ENCODE results near the gene ELL.

ELL gene

DNA sequence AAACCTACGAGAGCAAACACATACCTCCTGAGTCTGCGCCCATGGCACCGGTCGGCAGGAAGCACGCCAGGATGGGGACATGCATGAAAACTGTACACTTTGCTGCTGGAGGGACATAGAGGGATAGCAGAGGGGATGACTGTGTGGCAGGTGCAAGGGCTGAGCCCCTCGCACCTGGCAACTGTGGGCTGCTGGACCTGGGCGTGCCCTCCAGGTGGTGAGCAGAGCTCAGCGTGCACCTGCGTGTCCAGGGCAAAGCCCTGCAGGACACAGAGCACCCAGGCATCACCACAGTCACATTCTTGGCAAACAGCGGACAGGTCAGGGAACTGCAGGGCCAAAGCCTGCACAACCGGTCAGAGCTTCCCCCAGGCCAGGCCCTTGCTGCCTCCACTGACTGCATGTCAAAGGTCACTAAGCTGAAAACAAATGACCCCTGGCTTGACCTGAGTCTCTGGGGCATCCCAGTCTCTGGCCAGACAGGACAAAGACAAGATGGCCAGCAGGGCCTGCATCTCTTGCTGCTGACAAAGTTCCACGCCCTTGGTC, 75.0 kb downstream of the ELL start:
- DNase-seq (ENCODE audit: low read depth in 3 of 3) = no peak

DNA sequence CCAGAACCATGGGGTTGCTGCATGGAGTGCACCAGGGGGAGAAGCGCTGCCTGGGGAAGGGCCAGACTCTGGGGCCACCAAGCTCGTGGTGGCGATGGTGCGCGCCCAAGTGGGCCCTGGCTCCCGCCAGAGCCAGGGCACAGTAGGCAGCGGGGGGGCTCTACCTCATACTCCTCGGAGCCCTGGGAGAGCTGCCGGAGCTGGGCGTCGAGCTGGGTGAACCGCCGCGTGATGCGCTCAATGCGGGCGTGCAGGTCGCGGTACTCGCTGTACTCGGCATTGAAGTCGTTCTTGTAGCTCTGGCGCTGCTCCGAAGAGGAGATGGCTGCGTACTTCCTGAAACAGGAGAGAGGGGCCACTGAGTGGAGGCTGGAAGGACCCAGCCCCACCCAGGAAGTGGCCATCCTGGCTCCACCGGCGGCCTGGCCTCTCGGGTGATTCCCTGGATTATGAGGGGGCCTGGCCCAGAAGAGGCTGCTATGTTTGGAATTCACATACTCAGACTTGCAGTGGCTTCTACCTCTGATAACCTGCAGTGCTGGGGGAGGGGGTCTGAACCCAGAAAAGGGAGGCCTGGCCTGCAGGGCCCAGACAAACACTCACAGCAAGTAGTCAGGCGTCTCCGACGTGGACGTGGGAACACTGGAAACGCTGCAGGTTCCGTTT, 75.6 kb downstream of the ELL start:
- DNase-seq (ENCODE audit: low read depth in 3 of 3) = no peak

GRCh38 chr19:18445262-18445948, 76.5 kb downstream of the ELL start:
- no peak for DNase-seq (ENCODE audit: low read depth in 3 of 3)

DNA sequence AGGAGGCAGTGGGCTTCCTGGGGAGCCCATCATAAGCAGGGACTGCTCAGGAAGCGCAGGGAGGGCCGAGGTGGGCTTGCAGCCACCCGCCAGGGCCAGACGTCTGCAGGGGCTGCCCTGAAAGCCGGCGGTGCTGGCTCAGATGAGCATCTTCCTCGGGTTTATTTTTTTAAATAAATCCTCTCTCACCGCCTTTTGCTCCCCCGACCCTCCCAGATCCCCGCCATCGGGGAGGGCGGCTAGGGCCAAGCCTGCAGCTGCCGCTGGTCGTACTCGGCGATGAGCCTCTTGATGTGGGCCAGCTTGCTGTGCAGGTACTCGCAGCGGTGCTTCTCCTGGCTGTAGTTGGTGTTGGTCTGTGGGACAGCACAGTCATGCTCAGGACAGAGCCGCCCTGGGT, 77.4 kb downstream of the ELL start:
- no peak for DNase-seq (ENCODE audit: low read depth in 3 of 3)

- DNase-seq (ENCODE audit: low read depth in 3 of 3) = no peak
Measured at GRCh38 chr19:18443831-18444230, 78.0 kb downstream of the ELL start.

GRCh38 chr19:18443406-18443805, 78.5 kb downstream of the ELL start:
- no peak for DNase-seq (ENCODE audit: low read depth in 3 of 3)

GRCh38 chr19:18442941-18443340, 78.9 kb downstream of the ELL start:
- DNase-seq (ENCODE audit: low read depth in 3 of 3) = no peak

GRCh38 chr19:18441804-18442788, 79.8 kb downstream of the ELL start:
- DNase-seq (ENCODE audit: low read depth in 3 of 3) = no peak

- DNase-seq (ENCODE audit: low read depth in 3 of 3) = no peak
Measured at GRCh38 chr19:18440936-18441803, 80.7 kb downstream of the ELL start.

DNA sequence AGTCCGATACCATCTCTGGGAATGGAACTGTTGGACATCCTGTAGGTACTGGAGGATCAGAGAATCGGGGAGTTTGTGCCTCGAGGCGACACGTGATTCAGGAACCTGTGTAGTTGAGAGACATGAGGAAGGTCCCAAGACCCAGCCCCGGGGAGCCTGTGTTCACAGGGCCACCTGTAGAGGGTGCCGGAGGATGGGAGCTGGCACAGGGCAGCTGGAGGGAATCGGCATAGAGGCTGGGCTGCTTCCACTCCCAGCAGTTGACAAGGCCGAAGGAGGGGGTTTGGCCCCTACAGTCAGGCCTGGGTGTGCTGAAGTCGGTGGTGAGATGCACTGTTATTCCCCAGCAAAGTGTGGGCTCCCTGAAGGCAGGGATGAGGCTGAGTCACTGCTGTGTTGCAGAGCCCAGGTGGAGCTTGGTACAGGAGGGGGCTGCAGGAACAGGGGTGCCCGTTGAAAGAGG, 81.4 kb downstream of the ELL start:
- no peak for DNase-seq (ENCODE audit: low read depth in 3 of 3)

DNA sequence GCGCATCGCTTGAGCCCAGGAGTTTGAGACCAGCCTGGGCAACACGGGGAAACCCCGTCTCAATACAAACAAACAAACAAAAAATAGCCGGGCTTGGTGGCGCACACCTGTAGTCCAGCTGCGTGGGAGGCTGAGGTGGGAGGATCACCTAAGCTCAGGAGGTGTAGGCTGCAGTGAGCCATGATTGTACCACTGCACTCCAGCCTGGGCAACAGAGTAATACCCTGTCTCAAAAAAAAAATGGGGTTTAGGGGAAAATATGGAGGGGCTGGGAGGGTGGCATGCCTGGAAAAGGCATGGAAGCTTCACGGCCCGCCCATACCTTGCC, 82.0 kb downstream of the ELL start:
- no peak for DNase-seq (ENCODE audit: low read depth in 3 of 3)

- DNase-seq (ENCODE audit: low read depth in 3 of 3) = no peak
Measured at GRCh38 chr19:18439025-18439909, 82.6 kb downstream of the ELL start.

DNA sequence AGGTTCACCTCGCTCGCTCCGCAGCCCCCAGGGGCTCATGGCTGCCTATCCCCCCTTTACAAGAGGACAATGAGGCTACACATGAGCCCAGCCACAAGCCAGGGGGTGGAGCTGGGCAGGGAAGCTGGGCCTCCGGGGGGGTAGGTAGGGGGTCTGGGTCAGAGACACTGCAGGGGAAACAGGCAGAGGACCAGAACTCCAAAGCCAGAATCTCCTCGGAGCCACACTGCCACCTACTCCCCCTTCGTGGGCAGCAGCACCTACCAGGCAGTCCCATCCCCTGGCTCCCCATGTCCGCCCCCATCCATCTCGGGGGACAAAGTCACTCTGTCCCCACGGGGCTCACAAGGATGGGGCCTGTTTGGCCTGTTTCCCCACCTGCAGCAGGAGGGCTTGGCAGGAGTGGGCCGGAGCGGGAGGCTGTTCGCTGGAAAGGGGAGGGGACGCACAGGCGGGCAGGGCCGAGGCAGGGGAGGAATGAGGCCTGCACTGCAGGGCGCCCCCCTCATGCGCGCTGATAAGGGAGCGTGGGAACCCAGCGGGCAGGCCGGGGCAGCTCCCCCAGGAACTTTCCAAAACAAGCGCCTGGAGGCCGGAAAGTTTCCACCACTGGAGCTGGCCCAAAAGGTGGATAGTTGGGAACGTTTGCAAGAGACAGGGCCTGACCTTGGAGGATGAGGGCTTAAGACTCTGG, 83.4 kb downstream of the ELL start:
- DNase-seq (ENCODE audit: low read depth in 3 of 3) = no peak

DNA sequence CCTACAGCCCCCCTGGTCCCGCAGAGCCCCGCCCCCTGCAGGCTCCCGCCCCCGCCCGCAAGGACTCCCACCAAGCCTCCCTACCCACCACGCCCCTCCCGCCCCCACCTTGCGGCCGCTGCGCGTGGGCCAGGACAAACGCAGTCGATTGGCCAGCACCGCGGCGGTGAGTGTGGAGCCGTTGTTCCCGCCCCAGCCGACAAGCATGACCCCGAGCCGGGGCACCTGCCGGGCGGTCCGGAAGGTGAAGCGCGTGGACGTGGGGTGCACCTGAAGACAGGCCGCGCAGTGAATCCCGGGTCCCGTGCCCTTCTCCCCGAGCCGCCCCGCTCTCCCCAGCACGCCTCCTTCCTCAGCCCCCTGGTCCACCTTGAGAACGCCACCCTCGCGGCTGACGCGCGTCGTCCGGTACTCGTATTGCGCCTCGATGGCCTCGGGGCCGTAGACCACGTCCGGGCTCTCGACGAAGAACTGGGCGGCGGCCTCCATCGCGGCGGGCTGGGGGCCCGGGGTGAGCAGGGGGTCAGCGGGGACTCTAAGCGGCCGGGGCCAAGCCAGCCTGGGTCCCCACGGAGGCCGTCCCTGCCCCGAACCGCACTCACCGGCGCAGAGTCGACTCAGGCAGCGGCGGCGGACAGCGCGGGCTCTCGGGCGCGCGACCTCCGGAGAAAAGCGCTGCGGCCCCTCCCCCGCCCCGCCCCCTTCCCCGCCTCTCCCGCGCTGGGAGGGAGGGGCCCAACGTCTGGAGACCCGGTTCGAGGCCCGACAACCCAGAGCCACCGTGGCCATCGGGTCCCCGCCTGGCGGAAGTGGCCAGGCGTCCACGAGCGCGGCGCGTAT, 84.2 kb downstream of the ELL start, which contains the start of gene ISYNA1:
Gene ISYNA1, minus strand, starts transcription at position 643 of the 840 bp plus-strand sequence. Its CDS starts 154 bp downstream, at position 489.
- DNase-seq (ENCODE audit: low read depth in 3 of 3) = peak in 2 of 3 experiments; percentile 41 to 49

DNA sequence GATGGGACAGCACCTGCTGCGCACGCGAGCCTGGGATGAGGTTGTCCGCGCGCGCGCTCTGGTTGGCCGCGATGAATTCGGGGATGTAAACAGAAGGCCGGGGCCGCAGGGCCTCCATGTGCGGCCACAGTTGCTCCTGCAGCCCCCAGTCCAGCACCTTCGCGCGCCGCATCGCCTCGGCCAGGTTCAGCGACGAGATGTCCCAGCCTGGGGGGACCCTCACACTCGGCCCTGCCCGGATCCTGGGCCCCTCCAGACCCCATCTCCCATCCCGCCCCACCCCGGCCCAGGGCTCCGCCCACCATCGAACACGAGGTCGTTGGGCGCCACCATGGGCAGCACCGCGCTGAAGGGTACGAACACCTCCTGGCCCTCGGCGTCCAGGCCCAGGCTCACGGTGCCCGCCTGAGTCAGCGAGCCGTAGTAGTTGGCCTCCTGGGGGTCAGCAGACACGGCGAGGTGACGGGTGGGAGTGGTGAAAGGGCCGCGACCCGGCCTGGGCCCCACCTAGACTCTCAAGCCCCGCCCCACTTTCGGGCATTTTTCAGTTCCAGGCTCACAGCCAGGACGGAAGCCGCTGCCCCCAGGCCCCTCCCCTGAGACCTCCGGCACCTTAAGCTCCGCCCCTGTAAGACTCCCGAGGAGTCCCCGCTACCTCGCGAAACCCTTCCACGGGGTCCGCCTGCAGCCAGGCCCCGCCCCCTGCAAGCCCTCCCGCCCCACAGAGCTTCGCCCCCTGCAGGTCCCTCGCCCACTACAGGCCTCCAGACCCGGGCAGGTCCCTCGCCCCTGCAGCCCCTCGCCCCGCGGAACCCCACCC, 85.0 kb downstream of the ELL start:
- peak in 2 of 3 experiments; percentile 60 to 63 for DNase-seq (ENCODE audit: low read depth in 3 of 3)

GRCh38 chr19:18435842-18436670, 85.8 kb downstream of the ELL start:
- no peak for DNase-seq (ENCODE audit: low read depth in 3 of 3)
